Panc1 (cell line): Measurements from ENCODE around the gene RRBP1. TPM values are rescaled to one million over a fixed set of nuclear protein-coding genes. Genes with fewer than 3 reads are reported as not detected.

ENCODE experiments used
- ATAC-seq: fragments of 200-7000 bp; cut with Tn5 transposase; 2 replicates; pipeline ENCODE4 v1.9.1; 2020; ENCODE audit warnings: mild to moderate bottlenecking, moderate library complexity
- BruUV-seq: library from RNA; stranded (reverse); fragments of 400-500 nt; replicated peaks from 2 replicates; lab custom pipeline; 2021; lab: Mats Ljungman, UMichigan
- CTCF ChIA-PET: fragments of 300-600 bp; sonication (Branson Sonifier 250); formaldehyde crosslinking; loops from one replicate; lab custom pipeline; 2022; ENCODE audit warnings: antibody characterized with exemption; lab: Charles Lee
- POLR2A ChIA-PET: fragments of 300-600 bp; sonication (Branson Sonifier 250); formaldehyde crosslinking; loops from one replicate; lab custom pipeline; 2022; ENCODE audit warnings: antibody characterized with exemption; lab: Charles Lee
- DNase-seq: peaks from one replicate; pipeline ENCODE4 v3.0.0-alpha.2; 2010; ENCODE audit warnings: low read depth, low spot score
- H3K27ac ChIP-seq: 2 replicates; pipeline ENCODE4 v1.5.1; 2011; ENCODE audit warnings: mild to moderate bottlenecking, low read length, inconsistent platforms
- H3K27me3 ChIP-seq: fragments of 200-500 bp; sonication (Bioruptor generic); 2 replicates; pipeline ENCODE4 v1.6.0; 2014; ENCODE audit warnings: low read length, inconsistent platforms; ENCODE audit not compliant: control insufficient read depth, insufficient read depth
- H3K36me3 ChIP-seq: fragments of 200-500 bp; sonication (Bioruptor generic); 2 replicates; pipeline ENCODE4 v1.5.1; 2014; ENCODE audit warnings: inconsistent platforms, mild to moderate bottlenecking, low read length, moderate library complexity; ENCODE audit not compliant: control insufficient read depth, insufficient read depth
- H3K4me1 ChIP-seq: 2 replicates; pipeline ENCODE4 v1.5.1; 2011; ENCODE audit warnings: inconsistent platforms, mild to moderate bottlenecking, low read length, moderate library complexity; ENCODE audit not compliant: control insufficient read depth, insufficient read depth
- H3K4me3 ChIP-seq, 2 experiments: 2 replicates each; pipeline ENCODE4 v1.5.1; 2011 to 2012; ENCODE audit warnings: low read depth in 2 of 2, low read length in 2 of 2, mild to moderate bottlenecking in 2 of 2, inconsistent platforms in 1 of 2, moderate library complexity in 1 of 2
- H3K9me3 ChIP-seq: fragments of 200-500 bp; sonication (Bioruptor generic); 2 replicates; pipeline ENCODE4 v1.5.1; 2014; ENCODE audit warnings: low read depth, mild to moderate bottlenecking, inconsistent platforms, low read length, moderate library complexity; ENCODE audit not compliant: control insufficient read depth, insufficient read depth
- POLR2AphosphoS5 ChIP-seq: IDR thresholded peaks from 2 replicates; pipeline ENCODE4 v1.6.1; 2012; ENCODE audit warnings: mild to moderate bottlenecking, low read depth, low read length, moderate library complexity
- SIN3A ChIP-seq: IDR thresholded peaks from 2 replicates; pipeline ENCODE4 v1.6.1; 2012; ENCODE audit warnings: low read depth, mild to moderate bottlenecking, low read length, moderate library complexity, borderline replicate concordance; ENCODE audit not compliant: insufficient read depth
- TCF7L2 ChIP-seq: IDR thresholded peaks from 2 replicates; pipeline ENCODE4 v1.6.1; 2011; ENCODE audit warnings: mild to moderate bottlenecking, low read depth, low read length, inconsistent platforms
- in situ Hi-C: cut with HindIII; loops from 2 replicates; pipeline ENCODE4 v1.10.0; 2016; ENCODE audit warnings: low sequenced_read_pairs, low pct_unique_long_range_greater_than_20kb
- intact Hi-C: fragments of 100-400 bp; cut with micrococcal nuclease; formaldehyde crosslinking; loops from one replicate; pipeline ENCODE4 v1.10.0; 2022; ENCODE audit not compliant: unreplicated experiment
- total RNA-seq: library from RNA; stranded (reverse); gene quantifications from one replicate; pipeline ENCODE4 v1.2.1, GENCODE V29; 2021; ENCODE audit not compliant: unreplicated experiment
- TF ChIP-seq, protein P1 (sequence below): fragments of 450-650 bp; IDR thresholded peaks from 2 replicates; pipeline ENCODE4 v1.5.1; 2017; ENCODE audit warnings: mild to moderate bottlenecking
- TF ChIP-seq, protein P2 (sequence below), 2 experiments: IDR thresholded peaks; 2 replicates each; pipeline ENCODE4 v1.6.1; 2011 to 2012; ENCODE audit warnings: low read depth in 2 of 2, control low read depth in 1 of 2, low read length in 1 of 2, mild to moderate bottlenecking in 1 of 2, moderate library complexity in 1 of 2; ENCODE audit not compliant: insufficient read depth in 1 of 2

RRBP1 gene
- total RNA-seq, 1 experiment from 2014 or later, result 152 TPM

DNA sequence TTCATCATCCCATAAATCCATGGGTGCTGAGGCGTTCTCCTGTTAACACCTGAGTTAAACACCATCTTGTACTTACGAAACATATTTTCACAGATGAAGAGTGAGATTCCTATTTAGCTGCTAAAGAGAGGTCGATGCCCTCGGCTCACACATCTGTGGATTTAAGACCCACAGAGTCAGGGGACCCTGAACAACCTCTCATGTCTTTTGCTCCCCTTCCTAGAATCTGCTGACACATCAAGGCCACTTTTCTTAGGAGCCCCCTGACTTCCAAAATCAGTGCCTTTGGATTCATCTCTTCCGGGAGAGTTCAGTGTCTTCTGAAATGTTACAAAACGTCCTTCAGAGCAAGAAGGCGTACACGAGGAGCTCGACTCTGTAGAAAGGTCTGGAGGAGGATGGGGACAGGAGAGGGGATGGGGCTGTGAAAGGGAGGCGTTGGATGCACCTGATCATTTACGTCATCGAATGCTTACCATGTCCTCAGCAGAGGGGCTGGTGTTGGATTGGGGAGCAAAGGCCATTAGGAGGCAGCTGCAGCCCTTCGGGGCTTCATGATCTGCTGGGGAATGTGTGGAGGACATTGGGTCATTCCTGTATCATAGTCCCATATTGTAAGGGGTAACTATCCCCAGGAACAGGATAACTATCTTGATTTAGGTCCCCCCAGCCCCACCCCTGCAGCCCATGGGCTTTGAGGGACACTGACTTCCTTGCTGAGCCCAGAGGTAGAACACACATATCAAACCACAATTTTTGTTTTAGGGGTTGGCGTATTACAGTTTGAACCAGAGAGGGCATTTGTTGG, 40.7 kb upstream of the RRBP1 start:
- ATAC-seq (no peak), DNase-seq (no peak)
- in situ Hi-C loops, result no loop called here

DNA sequence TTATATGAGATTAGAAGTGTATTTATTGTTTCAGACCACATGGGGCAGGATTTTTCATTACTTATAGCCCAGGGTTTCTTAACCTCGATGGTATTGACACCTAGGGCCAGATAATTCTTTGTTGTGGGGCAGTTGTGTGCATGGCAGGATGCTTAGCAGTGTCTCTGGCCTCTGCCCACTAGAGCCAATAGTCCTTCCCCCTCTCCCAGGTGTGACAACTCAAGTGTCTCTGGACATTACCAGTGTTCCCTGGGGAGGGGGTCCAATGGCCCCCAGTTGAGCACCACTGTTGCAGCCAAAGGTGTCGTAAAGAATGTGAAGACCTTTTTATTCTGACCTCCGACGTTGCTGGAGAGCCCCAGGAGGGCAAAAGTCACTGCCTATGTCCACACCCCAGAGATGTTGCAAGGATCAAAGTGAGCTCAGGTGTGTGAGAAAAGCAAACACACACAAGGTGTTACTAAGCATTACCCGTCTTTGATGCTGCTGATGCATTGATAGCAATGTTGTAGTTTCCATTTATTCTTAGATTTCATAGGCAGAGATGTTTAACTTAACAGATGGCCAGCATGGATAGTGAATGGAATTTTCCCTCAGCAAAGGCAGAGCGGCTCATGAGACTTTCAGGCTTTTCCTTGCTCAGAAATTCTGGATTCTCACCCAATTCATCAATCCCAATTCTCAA, 39.9 kb upstream of the RRBP1 start:
- Histone ChIP-seq H3K27ac (no peak overlapping the region), H3K9me3 (no peaks in the 10 kb centered on the region), H3K27me3 (0 out of 2 replicates have a peak, but pooled peaks cover 2% of the 10 kb centered on the region), H3K4me1 (no peaks in the 10 kb centered on the region), H3K4me3 (no peak overlapping the region), H3K36me3 (no peaks in the 10 kb centered on the region)
- ChIA-PET CTCF (no interaction called here), POLR2A (no interaction called here)
- ATAC-seq (no peak; the same call in 1 of the 2 replicates), DNase-seq (no peak)
- TF ChIP-seq, protein P1, sequence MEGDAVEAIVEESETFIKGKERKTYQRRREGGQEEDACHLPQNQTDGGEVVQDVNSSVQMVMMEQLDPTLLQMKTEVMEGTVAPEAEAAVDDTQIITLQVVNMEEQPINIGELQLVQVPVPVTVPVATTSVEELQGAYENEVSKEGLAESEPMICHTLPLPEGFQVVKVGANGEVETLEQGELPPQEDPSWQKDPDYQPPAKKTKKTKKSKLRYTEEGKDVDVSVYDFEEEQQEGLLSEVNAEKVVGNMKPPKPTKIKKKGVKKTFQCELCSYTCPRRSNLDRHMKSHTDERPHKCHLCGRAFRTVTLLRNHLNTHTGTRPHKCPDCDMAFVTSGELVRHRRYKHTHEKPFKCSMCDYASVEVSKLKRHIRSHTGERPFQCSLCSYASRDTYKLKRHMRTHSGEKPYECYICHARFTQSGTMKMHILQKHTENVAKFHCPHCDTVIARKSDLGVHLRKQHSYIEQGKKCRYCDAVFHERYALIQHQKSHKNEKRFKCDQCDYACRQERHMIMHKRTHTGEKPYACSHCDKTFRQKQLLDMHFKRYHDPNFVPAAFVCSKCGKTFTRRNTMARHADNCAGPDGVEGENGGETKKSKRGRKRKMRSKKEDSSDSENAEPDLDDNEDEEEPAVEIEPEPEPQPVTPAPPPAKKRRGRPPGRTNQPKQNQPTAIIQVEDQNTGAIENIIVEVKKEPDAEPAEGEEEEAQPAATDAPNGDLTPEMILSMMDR, result no peak; the same call in 1 of the 2 replicates
- TF ChIP-seq, protein P2, sequence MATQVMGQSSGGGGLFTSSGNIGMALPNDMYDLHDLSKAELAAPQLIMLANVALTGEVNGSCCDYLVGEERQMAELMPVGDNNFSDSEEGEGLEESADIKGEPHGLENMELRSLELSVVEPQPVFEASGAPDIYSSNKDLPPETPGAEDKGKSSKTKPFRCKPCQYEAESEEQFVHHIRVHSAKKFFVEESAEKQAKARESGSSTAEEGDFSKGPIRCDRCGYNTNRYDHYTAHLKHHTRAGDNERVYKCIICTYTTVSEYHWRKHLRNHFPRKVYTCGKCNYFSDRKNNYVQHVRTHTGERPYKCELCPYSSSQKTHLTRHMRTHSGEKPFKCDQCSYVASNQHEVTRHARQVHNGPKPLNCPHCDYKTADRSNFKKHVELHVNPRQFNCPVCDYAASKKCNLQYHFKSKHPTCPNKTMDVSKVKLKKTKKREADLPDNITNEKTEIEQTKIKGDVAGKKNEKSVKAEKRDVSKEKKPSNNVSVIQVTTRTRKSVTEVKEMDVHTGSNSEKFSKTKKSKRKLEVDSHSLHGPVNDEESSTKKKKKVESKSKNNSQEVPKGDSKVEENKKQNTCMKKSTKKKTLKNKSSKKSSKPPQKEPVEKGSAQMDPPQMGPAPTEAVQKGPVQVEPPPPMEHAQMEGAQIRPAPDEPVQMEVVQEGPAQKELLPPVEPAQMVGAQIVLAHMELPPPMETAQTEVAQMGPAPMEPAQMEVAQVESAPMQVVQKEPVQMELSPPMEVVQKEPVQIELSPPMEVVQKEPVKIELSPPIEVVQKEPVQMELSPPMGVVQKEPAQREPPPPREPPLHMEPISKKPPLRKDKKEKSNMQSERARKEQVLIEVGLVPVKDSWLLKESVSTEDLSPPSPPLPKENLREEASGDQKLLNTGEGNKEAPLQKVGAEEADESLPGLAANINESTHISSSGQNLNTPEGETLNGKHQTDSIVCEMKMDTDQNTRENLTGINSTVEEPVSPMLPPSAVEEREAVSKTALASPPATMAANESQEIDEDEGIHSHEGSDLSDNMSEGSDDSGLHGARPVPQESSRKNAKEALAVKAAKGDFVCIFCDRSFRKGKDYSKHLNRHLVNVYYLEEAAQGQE (IDR thresholded peaks at IDR 0.05; ENCODE audit: insufficient read depth in 1 of 2, low read depth in 2 of 2, low read length in 1 of 2), result no peak
- no peak for TF ChIP-seq SIN3A
- TF ChIP-seq TCF7L2, result no peak
- no peak for TF ChIP-seq POLR2AphosphoS5
- in situ Hi-C loops (no loop called here), intact Hi-C loops (no loop called here)
- no TSS peak for BruUV-seq

More for the DNA sequence above, 40.7 kb upstream of the RRBP1 start:
- H3K36me3 ChIP-seq, result no peaks in the 10 kb centered on the region
- no peaks in the 10 kb centered on the region for H3K9me3 ChIP-seq
- no peak overlapping the region for H3K27ac ChIP-seq
- TF ChIP-seq, protein P2 (IDR thresholded peaks at IDR 0.05; ENCODE audit: insufficient read depth in 1 of 2, low read depth in 2 of 2, low read length in 1 of 2), result no peak
- TF ChIP-seq, protein P1, result no peak
- TF ChIP-seq TCF7L2 (no peak), SIN3A (no peak), POLR2AphosphoS5 (no peak)
- intact Hi-C loops, result no loop called here
- no TSS peak for BruUV-seq
- 0 out of 2 replicates have a peak, but pooled peaks cover 2% of the 10 kb centered on the region for H3K27me3 ChIP-seq
- CTCF ChIA-PET, result interaction anchor here (0.6 kb wide), 1 partner anchor 62 kb away, joined by 3 read pairs; no protein-coding TSS in a partner anchor
- H3K4me3 ChIP-seq, result no peak overlapping the region
- POLR2A ChIA-PET, result interaction anchor here (0.6 kb wide), 1 partner anchor 272 kb away, joined by 6 read pairs; no protein-coding TSS in a partner anchor
- no peaks in the 10 kb centered on the region for H3K4me1 ChIP-seq
